ENCODE results near the gene TCL1B.

DNA sequence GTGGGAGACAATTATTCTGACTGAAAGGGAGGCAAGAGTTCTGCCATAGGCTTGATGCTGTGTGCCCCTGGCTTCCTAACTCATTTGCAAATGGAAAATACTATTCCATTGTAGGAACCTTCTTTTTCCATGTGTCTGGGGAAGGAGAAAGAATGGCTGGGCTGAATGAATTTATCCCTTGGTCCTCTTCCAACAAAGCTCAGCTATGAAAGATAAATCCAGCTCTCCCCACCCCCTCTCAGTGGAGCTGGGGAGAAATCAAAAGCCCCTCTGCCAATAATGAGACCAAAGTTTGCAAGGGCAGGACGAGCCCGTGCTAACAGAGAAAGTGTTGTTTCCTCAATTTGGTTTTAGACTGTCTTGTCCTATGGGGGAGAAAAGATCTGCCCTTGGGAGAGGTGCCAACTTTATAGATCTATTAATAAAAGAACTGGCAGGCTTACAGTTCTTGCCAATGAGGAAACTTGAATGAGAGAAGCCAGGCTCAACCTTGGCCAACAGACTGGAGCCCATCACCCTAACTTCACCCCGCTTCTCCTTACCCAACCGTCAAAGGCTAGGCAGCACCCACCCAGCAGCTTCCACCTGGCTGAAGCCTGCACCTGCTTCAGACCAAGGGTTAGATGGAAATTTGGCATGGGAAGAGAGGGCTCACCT lies 8.9 kb upstream of the TCL1B start:
- TF ChIP-seq, protein P1, sequence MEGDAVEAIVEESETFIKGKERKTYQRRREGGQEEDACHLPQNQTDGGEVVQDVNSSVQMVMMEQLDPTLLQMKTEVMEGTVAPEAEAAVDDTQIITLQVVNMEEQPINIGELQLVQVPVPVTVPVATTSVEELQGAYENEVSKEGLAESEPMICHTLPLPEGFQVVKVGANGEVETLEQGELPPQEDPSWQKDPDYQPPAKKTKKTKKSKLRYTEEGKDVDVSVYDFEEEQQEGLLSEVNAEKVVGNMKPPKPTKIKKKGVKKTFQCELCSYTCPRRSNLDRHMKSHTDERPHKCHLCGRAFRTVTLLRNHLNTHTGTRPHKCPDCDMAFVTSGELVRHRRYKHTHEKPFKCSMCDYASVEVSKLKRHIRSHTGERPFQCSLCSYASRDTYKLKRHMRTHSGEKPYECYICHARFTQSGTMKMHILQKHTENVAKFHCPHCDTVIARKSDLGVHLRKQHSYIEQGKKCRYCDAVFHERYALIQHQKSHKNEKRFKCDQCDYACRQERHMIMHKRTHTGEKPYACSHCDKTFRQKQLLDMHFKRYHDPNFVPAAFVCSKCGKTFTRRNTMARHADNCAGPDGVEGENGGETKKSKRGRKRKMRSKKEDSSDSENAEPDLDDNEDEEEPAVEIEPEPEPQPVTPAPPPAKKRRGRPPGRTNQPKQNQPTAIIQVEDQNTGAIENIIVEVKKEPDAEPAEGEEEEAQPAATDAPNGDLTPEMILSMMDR (IDR thresholded peaks at IDR 0.05), result no peak
- TF ChIP-seq POLR2A (IDR thresholded peaks at IDR 0.05), result no peak

Data from body of pancreas (tissue), 4 donors.